ENCODE results near the gene APOA1. TPM values are rescaled to one million over a fixed set of nuclear protein-coding genes. Genes with fewer than 3 reads are reported as not detected.

APOA1 gene
- total and polyA plus RNA-seq, 3 donors from 2014 or later = 617 to 2,741 (median 2,156) TPM

DNA sequence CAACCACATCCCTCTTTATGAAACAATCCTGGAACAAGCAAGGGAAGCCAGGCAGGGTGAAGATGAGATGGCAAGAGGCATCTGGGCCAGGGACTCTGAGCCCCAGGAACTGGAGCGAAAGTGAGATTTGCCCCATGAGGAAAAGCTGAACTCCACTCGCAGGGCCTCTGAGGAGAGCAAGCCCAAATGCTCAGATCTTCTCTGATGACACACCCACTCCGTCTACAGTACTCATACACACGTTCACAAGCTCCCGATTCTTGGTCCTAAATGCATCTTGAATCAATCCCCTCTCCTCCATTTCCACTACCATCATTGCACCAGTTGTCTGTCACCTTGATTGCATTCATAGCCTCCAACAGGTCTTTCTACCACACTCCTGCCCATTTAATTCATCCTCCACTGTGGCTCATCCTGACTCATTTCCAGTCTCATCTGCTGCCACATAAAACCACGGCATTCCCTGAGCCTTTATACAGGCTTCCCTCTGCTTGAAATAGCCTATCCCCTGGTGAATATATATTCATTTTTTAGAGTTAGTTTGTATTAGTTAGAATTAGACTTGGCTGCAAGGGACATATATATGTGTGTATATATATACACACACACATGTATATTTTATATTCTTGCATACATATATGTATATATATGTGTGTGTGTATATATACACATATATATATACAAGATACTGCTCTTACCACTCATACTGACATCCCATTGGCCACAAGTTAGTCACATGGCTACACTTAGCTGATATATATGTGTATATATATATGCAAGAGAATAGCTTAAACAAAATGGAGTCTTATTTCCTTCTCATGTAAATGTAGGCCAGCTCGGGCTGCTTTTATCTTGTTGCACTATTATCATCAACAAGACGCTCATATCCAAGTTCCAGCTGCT, 44.3 kb downstream of the APOA1 start:
- Histone ChIP-seq H3K9me3 (no peaks in the 10 kb centered on the region), H3K27me3 (no peaks in the 10 kb centered on the region), H3K4me1 (peaks cover 11% of the 10 kb centered on the region), H3K4me3 (no peak overlapping the region), H3K27ac (no peak overlapping the region), H3K36me3 (ENCODE audit: low read depth, missing control alignments) (no peaks in the 10 kb centered on the region)
- no peak for TF ChIP-seq POLR2A (IDR thresholded peaks at IDR 0.05)
- TF ChIP-seq, protein P1, sequence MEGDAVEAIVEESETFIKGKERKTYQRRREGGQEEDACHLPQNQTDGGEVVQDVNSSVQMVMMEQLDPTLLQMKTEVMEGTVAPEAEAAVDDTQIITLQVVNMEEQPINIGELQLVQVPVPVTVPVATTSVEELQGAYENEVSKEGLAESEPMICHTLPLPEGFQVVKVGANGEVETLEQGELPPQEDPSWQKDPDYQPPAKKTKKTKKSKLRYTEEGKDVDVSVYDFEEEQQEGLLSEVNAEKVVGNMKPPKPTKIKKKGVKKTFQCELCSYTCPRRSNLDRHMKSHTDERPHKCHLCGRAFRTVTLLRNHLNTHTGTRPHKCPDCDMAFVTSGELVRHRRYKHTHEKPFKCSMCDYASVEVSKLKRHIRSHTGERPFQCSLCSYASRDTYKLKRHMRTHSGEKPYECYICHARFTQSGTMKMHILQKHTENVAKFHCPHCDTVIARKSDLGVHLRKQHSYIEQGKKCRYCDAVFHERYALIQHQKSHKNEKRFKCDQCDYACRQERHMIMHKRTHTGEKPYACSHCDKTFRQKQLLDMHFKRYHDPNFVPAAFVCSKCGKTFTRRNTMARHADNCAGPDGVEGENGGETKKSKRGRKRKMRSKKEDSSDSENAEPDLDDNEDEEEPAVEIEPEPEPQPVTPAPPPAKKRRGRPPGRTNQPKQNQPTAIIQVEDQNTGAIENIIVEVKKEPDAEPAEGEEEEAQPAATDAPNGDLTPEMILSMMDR (IDR thresholded peaks at IDR 0.05) = no peak
- intact Hi-C loops (cut with DNase I; ENCODE audit: low total_unique reads) = loop anchor here (5.0 kb wide), 1 partner anchor 314 kb away; no protein-coding TSS in a partner anchor
- no peak for DNase-seq
- WGBS, 2 donors = 64 to 65% methylated on average over 8 of the region's 8 CpGs

DNA sequence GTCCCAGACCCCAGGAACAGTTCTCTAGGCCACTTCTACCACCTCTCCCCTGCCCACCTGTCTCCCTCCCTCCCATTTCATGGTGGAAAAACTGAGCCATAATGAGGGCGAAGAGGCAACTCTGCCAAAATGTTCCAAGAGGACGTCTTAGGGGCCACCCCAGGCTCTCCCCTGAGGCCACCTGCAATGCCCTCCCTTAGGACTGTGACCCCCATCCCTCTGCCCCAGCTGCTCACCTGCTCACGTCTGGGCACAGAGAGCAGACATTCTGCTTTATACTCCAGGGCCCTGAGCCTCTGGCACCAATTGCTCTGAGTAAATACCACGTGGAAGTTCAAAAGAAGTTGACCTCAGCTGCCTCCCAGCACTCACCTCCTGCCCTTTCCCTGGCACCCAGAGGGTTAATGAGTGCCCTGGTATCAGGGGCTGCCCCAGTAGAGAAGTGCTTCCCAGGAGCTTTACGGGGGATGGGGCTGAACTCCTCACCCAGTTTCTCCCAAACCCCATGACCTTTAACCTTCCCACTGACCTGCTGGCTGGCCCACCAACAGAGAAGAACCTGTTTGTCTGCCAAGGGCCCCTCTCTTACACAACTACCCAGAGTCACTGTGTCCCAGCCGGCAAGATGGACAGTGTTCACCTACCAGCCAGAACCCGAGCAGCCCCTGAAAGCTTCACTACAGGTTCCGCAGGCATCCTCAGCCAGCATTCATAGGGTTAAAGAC, 45.1 kb downstream of the APOA1 start:
- intact Hi-C loops (cut with DNase I; ENCODE audit: low total_unique reads) = loop anchor here (5.0 kb wide), 1 partner anchor 315 kb away; no protein-coding TSS in a partner anchor
- TF ChIP-seq POLR2A (IDR thresholded peaks at IDR 0.05) = no peak
- TF ChIP-seq, protein P1 (IDR thresholded peaks at IDR 0.05) = no peak
- Histone ChIP-seq H3K4me3 (no peak overlapping the region), H3K9me3 (no peaks in the 10 kb centered on the region), H3K36me3 (ENCODE audit: low read depth, missing control alignments) (no peaks in the 10 kb centered on the region), H3K4me1 (peaks cover 11% of the 10 kb centered on the region), H3K27me3 (no peaks in the 10 kb centered on the region), H3K27ac (no peak overlapping the region)
- 79 to 81% methylated on average over 6 to 8 of the region's 8 CpGs for WGBS, 2 donors
- no peak for DNase-seq

DNA sequence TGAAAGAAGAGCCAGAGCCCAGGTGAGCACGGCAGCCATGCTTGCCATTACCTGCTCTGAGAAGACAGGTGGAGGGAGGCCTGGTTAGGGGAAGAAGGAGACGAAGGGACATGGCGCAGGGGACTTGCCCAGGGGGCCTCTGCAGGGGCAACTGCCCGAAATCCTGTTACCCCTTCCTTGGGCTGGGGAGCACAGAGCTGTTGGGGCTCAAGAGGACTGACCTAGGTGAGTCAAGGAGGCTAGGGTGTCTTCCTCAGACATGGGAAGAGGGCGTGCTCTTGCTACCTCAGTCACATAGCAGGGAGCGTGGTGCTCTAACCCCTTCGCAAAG, 45.6 kb downstream of the APOA1 start, which contains the start of gene APOA5:
Gene APOA5 (minus strand): TSS at position 67 of the 331 bp plus-strand sequence. CDS start 19 bp downstream, at position 48.
- Histone ChIP-seq H3K4me3 (no peak within 1 kb of the TSS), H3K9me3 (no peaks in the 10 kb centered on the region), H3K4me1 (peaks cover 11% of the 10 kb centered on the region), H3K36me3 (ENCODE audit: low read depth, missing control alignments) (no peaks in the 10 kb centered on the region), H3K27ac (no peak within 1 kb of the TSS), H3K27me3 (no peaks in the 10 kb centered on the region)
- DNase-seq = no peak
- intact Hi-C loops (cut with DNase I; ENCODE audit: low total_unique reads) = loop anchor here (5.0 kb wide), 1 partner anchor 316 kb away; no protein-coding TSS in a partner anchor
- 80 to 88% methylated on average over 5 to 7 of the region's 7 CpGs for WGBS, 2 donors
- TF ChIP-seq POLR2A (IDR thresholded peaks at IDR 0.05) = no peak
- TF ChIP-seq, protein P1 (IDR thresholded peaks at IDR 0.05) = no peak

DNA sequence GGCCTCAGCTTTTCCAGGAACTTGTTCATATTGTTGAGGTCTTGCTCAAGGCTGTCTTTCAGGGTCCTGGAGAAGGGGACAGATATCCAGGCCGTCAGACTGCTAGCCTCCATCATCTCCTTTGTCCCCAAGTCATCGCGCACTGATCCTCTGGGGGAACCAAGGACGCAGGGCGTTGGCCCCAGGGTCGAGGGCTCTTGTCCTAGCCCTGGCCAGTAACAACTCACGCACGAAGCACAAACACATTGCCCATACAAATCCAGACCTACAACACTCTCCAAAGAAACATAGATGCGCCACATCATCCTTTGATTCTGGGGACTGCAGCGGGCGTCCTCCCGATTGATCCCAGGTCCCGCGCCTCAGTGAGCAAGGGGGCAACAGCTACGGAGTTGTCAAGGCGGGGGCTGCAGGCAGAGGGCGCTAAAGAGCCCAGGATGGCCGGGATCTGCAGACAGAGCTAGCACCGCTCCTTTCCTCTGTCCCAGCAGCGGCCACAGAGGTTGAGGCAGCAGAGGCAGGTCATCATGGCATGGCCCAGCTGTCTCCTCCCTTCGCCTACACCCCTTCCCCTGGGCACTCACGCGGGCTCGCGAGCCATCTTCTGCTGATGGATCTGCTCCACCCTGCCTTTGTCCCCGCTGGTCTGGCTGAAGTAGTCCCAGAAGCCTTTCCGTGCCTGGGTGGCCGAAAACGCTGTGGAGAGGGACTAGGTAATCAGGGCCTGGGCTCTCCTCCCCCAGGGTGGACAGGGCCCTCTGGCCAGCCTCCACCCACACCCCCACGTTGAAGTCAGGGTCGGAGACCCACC, 46.2 kb downstream of the APOA1 start:
- WGBS, 2 donors = 10 to 21% methylated on average over 15 to 31 of the region's 31 CpGs
- TF ChIP-seq, protein P1 (IDR thresholded peaks at IDR 0.05) = peak; percentile 90 to 93 (median 92)
- no peak for TF ChIP-seq POLR2A (IDR thresholded peaks at IDR 0.05)
- Histone ChIP-seq H3K4me1 (peaks cover 11% of the 10 kb centered on the region), H3K27ac (no peak overlapping the region), H3K27me3 (no peaks in the 10 kb centered on the region), H3K4me3 (no peak overlapping the region), H3K36me3 (ENCODE audit: low read depth, missing control alignments) (no peaks in the 10 kb centered on the region), H3K9me3 (no peaks in the 10 kb centered on the region)
- intact Hi-C loops (cut with DNase I; ENCODE audit: low total_unique reads) = loop anchor here (5.0 kb wide), 1 partner anchor 316 kb away; no protein-coding TSS in a partner anchor
- DNase-seq = peak; percentile 89

All from testis (tissue), 3 donors.